Breast epithelium (tissue), 4 donors: ENCODE results near the gene SDF2. TPM values are rescaled to one million over a fixed set of nuclear protein-coding genes. Genes with fewer than 3 reads are reported as not detected.

Experiments used
- DNase-seq, 2 donors: peaks; one replicate each; pipeline ENCODE4 v3.0.0-alpha.2; 2019; ENCODE audit warnings: low spot score in 2 of 2
- H3K27ac ChIP-seq, 2 donors: fragments of 200-600 bp; sonication (generic) in 1 of 2; one replicate each; pipeline ENCODE4 v1.5.1; 2016 to 2019; ENCODE audit warnings: mild to moderate bottlenecking in 1 of 2
- H3K27me3 ChIP-seq, 2 donors: fragments of 200-600 bp; sonication (generic) in 1 of 2; one replicate each; pipeline versions ENCODE4 v1.5.1 to v1.6.0; 2017 to 2019; ENCODE audit warnings: control low read depth in 1 of 2, mild to moderate bottlenecking in 1 of 2
- H3K36me3 ChIP-seq: fragments of 200-600 bp; one replicate; pipeline ENCODE4 v1.5.1; 2019
- H3K4me1 ChIP-seq, 2 donors: fragments of 200-600 bp; sonication (generic); one replicate each; pipeline ENCODE4 v1.5.1; 2016 to 2019; ENCODE audit warnings: control low read depth in 1 of 2
- H3K4me3 ChIP-seq, 3 donors: fragments of 200-600 bp; sonication (generic); 1 replicate in 2 of 3; 2 replicates in 1 of 3; pipeline ENCODE4 v1.5.1; 2016 to 2019; ENCODE audit warnings: mild to moderate bottlenecking in 3 of 3, moderate library complexity in 2 of 3
- H3K9me3 ChIP-seq, 2 donors: fragments of 200-600 bp; sonication (generic) in 1 of 2; one replicate each; pipeline ENCODE4 v1.5.1; 2016 to 2019; ENCODE audit warnings: control low read depth in 1 of 2
- CTCF ChIP-seq, 3 donors: fragments of 450-650 bp; IDR thresholded peaks; one replicate each; pipeline ENCODE4 v1.5.1; 2016 to 2017; ENCODE audit warnings: antibody characterized with exemption in 3 of 3, mild to moderate bottlenecking in 3 of 3, moderate library complexity in 3 of 3
- POLR2A ChIP-seq: fragments of 450-650 bp; IDR thresholded peaks from one replicate; pipeline ENCODE4 v1.6.1; 2016; ENCODE audit warnings: antibody characterized with exemption, mild to moderate bottlenecking, moderate library complexity
- POLR2AphosphoS5 ChIP-seq, 3 donors: sonication (generic); formaldehyde crosslinking; IDR thresholded peaks; one replicate each; pipeline ENCODE4 v1.6.1; 2017; ENCODE audit warnings: antibody characterized with exemption in 3 of 3
- intact Hi-C: fragments of 100-400 bp; cut with DNase I; formaldehyde crosslinking; loops from one replicate; pipeline ENCODE4 v1.15.1; 2023; ENCODE audit warnings: low total_unique reads
- total RNA-seq, 3 donors: library from RNA; depleted of rRNA; stranded (reverse); fragments of >200 nt; gene quantifications; one replicate each; pipeline ENCODE4 v1.1.0, GENCODE V29; 2016

SDF2 gene
- total RNA-seq, 3 donors from 2014 or later: 38.1 to 66.6 (median 54.1) TPM

- Histone ChIP-seq H3K27me3 (no peaks in the 10 kb centered on the region), H3K4me3 (no peak overlapping the region), H3K36me3 (peaks cover 14% of the 10 kb centered on the region), H3K27ac (no peak overlapping the region), H3K9me3 (no peaks in the 10 kb centered on the region), H3K4me1 (no peaks in the 10 kb centered on the region)
- DNase-seq: no peak
- intact Hi-C loops: no loop called here
- TF ChIP-seq CTCF (IDR thresholded peaks at IDR 0.05) (no peak), POLR2A (no peak), POLR2AphosphoS5 (IDR thresholded peaks at IDR 0.05) (no peak)
Observed at GRCh38 chr17:28689011-28689410, 27.3 kb upstream of the SDF2 start.

- H3K27ac ChIP-seq: no peak overlapping the region
- no peaks in the 10 kb centered on the region for H3K9me3 ChIP-seq
- intact Hi-C loops: no loop called here
- H3K27me3 ChIP-seq: no peaks in the 10 kb centered on the region
- no peak for TF ChIP-seq CTCF (IDR thresholded peaks at IDR 0.05)
- no peak for TF ChIP-seq POLR2AphosphoS5 (IDR thresholded peaks at IDR 0.05)
- no peak for TF ChIP-seq POLR2A
- DNase-seq: no peak
- no peaks in the 10 kb centered on the region for H3K4me1 ChIP-seq
- no peak overlapping the region for H3K4me3 ChIP-seq
- H3K36me3 ChIP-seq: peaks cover 18% of the 10 kb centered on the region
Observed at GRCh38 chr17:28688481-28688880, 26.8 kb upstream of the SDF2 start.

- Histone ChIP-seq H3K27me3 (no peaks in the 10 kb centered on the region), H3K27ac (no peak overlapping the region), H3K4me1 (no peaks in the 10 kb centered on the region), H3K36me3 (peaks cover 37% of the 10 kb centered on the region), H3K9me3 (no peaks in the 10 kb centered on the region), H3K4me3 (no peak overlapping the region)
- DNase-seq: no peak
- TF ChIP-seq CTCF (IDR thresholded peaks at IDR 0.05): no peak
- no peak for TF ChIP-seq POLR2AphosphoS5 (IDR thresholded peaks at IDR 0.05)
- no peak for TF ChIP-seq POLR2A
- intact Hi-C loops: no loop called here
Observed at GRCh38 chr17:28686296-28686695, 24.6 kb upstream of the SDF2 start.

GRCh38 chr17:28685366-28685765 is 23.7 kb upstream of the SDF2 start:
- no peaks in the 10 kb centered on the region for H3K9me3 ChIP-seq
- H3K4me3 ChIP-seq: no peak overlapping the region
- H3K27ac ChIP-seq: no peak overlapping the region
- DNase-seq: no peak
- H3K4me1 ChIP-seq: no peaks in the 10 kb centered on the region
- intact Hi-C loops: no loop called here
- H3K27me3 ChIP-seq: no peaks in the 10 kb centered on the region
- TF ChIP-seq CTCF (IDR thresholded peaks at IDR 0.05) (no peak), POLR2AphosphoS5 (IDR thresholded peaks at IDR 0.05) (no peak), POLR2A (no peak)
- peaks cover 32% of the 10 kb centered on the region for H3K36me3 ChIP-seq

- TF ChIP-seq POLR2AphosphoS5 (IDR thresholded peaks at IDR 0.05): no peak
- TF ChIP-seq CTCF (IDR thresholded peaks at IDR 0.05): no peak
- no peak for TF ChIP-seq POLR2A
- no peaks in the 10 kb centered on the region for H3K27me3 ChIP-seq
- H3K4me3 ChIP-seq: no peak overlapping the region
- no peaks in the 10 kb centered on the region for H3K9me3 ChIP-seq
- intact Hi-C loops: no loop called here
- H3K27ac ChIP-seq: no peak overlapping the region
- DNase-seq: no peak
- peaks cover 28% of the 10 kb centered on the region for H3K36me3 ChIP-seq
- no peaks in the 10 kb centered on the region for H3K4me1 ChIP-seq
Observed at GRCh38 chr17:28684963-28685362, 23.3 kb upstream of the SDF2 start.
